CD1c-positive myeloid dendritic cell (primary cell): ENCODE data around the gene TOR4A.
"Not testable (repeated sequence)": the region's sequence is repeated elsewhere in the genome, so short reads cannot be mapped to it uniquely, and the experiment has no call there.

ENCODE experiments used
- DNase-seq: peaks from one replicate; pipeline ENCODE4 v3.0.0-alpha.2; 2016; ENCODE audit errors: extremely low spot score

TOR4A gene

DNA sequence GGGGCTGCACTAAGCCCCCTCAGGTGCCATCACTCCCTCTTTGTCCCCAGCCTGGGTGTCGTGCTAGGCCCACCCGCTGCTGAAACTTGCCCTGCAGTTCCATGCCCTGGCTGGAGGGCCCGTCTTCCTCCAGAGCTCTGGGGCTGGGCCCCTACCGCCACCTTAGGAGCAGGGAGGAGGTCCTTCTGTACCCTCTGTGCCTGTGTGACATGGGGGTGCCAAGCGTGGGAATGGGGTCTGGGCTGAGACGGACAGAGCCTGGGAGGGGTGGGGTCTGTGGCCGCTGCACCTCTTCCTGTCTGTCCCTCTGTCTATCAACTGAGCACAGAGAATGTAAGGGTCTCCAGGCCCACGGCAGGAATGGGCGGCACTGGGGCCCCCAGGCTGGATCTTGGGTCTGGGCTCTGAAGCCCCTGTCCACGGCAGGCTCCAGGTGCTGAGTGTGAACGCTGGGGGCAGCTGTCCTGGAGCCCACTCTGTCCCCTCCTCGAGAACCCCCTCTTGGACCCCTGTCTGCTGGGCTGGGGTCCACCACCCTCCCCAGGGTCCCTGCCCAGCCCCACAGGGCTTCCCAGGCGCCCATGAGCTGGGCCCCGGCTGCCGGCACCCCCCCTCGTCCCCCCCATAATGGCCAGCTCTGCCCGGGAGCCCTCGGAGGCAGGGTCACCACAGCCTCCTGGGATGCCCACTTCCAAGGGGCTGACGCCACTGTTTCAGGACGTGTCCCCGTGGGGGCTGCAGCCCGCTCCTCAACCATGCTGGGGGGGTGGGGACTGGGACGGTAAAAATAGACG is 40.4 kb downstream of the TOR4A start:
- DNase-seq, result no peak

DNA sequence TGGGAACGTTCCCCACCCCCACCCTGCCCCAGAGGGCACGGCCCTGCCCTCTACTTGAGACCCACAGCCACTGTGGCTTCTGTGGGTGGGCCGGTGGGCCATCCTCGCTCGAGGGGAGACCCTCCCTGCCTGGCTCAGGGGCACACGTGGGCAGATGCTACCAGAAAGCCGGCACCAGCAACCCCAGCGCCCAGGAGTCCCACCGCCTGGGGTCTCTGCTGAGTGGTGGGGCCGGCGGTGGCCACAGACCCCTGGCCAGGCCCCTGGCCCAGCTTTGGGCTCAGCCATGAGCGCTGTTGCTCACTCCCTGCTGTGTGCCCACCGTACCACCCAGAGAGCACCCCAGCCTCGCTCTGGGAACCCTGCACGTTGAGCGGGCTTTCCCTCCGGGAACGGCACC is 41.1 kb downstream of the TOR4A start:
- DNase-seq, result no peak

DNA sequence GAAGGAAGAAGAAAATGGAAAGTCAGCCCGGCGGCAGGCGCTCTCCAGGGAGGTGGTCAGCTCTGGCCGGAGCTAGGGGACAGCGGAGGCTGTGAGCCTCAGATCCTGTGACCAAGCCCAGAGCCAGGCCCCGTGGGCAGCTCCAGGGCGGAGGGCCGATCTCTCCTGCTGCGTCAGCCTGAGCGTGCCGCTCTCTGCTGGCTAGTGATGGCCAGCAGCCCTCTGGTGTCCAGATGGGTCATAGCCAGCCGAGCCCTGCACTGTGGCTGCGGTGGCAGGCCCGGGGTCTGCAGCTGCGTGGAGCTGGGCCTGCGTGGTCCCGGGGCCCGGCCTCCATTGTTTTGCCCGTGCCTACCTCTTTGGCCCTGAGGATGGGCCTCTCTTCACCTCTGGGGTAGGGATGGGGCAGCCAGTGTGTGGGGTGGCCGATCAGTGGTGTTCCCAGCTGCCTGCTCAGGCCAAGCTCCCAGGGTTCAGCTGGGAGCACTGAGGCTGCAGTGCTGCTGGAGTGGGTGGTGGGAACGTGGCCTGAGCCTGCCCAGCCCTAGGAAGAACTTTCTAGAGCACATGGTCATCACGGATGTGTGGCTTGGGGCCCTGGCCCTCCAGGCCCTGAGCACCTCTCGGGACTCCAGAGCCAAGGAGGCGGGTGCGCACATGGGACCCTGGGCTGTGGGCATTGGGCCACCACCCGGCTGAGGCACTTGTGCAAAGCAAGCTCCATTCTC is 41.6 kb downstream of the TOR4A start:
- DNase-seq, result no peak

DNA sequence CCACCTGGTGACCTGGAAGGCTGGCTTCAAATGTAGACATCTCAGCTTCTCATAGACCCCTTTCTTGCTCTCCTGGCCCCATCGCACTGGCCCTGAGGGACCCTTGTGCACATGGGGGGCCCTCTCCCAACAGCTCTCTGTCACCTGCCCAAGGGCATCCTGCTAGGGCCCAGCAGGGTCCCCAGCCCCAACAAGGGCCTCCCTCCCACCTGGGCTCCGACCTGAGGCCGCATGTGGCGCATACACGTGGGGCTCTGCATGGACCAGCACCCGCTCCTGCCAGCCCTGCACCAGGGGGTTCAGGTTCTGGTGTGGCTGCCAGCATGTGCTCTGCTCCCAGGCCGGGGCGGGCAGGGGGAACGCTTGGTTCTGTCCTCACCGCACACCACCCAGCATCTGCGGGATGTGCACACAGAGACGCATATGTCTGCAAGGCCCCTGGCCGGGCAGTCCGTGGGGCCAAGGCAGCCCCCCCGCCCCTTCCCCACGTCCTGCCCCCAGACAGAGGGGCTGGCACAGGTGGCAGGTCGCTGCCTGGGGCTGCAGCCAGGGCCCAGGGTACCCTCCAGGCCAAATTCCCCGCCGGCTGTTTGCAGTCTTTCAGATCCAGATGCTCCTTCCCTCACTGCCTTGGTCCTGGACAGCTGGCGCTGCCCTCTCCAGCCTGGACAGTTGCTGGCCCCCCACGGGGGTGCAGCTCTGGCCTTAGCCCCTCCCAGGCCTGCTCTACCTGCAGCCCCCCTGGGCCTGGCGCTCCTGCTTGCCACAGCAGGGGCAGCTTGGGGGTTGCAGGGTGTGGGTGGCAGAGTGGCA is 42.4 kb downstream of the TOR4A start:
- DNase-seq, result no peak

DNA sequence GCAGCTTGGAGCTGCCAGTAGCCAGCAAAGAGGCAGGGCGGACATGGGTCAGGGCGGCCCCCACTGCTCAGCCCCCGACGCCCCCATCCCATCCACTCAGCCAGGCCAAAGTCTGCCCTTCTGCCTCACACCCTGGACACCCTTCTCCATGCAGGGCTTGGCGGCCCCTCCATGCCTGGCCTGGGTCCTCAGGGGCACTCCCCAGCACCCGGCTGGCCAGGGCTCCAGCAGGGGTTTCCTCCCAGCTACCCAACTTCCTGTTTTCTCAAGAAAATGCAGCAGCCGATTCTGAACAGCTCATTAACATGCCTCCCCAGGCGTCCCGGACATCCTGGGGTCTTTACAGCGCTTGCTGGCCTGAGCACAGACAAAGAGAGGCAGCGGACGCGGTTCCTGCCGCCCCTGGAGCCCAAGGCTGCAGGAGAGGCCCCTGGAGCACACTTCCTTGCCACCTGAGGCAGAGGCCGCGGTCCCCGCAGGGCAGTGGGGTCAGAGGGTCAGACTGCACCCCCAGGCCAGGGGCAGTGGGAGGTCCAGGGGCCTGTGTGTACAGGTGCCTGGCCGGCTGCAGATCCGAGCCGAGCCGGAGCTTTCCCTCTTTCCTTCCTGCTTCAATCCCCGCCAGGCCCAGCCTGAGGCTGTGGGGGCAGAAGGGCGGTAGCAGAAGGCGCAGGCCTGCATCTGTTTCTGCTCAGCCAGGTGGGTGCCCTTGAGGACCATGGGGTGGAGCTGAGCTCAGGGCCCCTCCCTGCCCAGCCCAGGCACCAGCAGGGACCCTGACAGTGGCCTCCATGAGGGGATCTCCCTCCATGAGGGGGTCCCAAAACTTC is 43.2 kb downstream of the TOR4A start:
- DNase-seq, result peak; percentile 56

DNA sequence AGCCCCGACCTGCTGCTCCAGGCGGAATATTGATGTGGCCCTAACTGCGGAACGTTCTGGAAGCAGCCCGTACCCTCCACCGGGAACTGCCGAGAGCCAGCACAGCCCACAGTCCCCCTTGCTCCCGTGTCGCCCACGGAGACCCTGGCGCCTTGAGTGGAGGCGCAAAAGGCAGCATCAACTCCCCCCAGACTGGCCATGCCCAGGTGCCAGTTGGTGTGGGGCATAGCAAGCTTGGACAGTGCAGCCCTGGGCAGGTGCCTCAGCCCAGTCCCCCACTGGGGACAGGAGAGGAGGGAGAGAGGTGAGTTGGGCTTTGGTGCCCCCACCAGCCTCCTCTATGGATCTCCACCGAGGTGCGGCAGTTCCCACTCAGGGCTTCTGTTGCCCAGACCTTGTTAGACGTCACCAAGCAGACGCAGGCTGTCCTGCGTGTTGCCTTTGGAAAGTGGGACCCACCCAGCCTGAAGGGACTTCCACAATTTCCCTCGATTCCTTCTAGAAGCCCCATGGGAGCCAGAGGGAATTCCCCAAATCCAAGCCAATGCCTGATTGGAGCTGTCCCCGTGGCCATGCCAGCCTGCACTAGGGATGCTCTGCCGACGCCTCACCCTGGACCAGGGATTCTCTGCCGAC is 44.3 kb downstream of the TOR4A start:
- DNase-seq, result no peak

DNA sequence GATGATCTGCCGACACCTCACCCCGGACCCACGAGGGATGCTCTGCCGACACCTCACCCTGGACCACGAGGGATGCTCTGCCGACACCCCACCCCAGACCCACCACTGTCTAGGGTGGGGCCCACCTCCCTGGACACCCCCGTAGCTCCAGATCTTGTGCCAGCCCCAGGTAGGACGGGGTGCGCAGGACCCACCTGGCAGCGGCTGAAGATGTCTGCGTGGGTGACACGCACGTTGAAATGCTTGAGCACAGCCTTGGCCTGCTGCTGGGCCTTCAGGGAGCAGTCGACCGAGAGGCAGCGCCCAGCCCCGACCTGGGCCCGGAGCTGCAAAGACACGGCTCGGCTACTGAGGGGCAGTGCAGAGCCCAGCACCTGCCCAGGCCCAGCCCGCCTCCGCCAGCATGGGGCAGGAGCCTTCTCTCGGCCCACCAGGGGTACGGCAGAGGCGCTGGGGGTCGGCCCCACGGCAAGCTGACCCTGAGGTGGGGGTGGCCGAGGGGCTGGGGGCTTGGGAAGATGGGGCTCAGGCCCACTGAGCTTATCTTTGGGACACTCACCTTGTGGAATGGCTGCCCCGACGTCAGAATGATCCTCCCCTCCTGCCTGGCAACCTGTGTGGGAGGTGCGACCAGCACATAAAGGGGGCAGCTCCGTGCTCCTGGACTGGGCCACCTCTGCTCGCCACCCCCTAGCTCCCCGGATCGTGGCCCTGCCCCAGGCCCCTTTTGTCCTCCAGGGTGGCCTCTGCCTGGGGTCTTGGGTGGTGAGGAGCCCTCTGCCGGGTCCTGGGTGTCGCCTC is 46.2 kb downstream of the TOR4A start:
- DNase-seq, result no peak

DNA sequence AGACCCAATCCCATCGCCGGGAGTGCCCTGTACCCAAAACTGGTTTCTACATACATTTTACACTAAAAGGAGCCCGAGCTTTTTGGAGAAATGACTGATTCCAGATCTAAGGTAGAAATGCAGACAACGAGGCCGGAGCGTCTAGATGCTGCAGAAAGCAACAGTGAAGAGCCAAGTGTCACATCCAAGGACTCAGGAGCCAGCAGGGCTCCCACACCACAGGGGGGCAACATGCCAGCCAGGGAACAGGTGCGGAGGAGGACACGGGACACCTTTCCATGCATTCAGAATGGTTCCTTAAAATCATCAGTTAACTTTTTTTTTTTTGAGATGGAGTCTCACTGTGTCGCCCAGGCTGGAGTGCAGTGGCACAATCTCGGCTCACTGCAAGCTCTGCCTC is 47.6 kb downstream of the TOR4A start:
- no peak for DNase-seq

DNA sequence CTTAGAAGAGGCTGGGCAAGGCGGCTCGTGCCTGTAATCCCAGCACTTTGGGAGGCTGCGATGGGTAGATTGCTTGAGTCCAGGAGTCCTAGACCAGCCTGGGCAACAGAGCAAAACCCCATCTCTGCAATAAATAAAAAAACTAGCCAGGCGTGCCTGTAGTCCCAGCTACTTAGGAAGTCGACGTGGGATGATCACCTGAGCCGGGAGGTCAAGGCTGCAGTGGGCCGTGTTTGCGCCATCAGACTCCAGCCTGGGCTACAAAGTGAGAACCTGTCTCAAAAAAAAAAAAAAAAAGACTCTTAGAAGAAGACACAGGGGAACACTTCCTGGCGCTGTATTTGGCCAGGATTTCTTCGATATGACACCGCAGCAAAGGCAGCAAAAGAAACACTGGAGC is 48.3 kb downstream of the TOR4A start:
- DNase-seq, result no peak

DNA sequence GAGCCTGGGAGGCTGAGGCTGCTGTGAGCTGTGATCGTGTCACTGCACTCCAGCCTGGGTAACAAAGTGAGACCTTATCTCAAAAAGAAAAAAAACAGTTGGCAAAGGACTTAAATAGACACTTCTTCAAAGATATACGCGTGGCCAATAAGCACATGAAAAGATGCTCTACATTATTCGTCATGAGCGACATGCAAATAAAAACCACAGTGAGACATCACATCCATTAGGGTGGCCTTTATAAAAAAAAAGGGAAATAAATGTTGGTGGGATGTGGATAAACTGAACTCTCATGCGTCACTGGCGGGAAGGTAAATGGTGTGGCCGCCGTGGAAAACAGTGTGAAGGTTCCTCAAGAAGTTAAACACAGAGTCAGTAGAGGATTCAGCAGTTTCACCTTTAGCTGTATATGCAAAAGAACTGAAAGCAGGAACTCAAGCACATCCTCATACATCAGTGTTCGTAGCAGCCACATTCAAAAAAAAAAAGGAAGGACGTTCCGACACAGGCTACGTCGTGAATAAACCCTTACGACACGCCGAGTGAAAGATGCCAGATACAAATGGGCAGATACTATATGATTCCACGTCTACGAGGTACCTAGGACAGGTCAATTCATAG is 49.0 kb downstream of the TOR4A start:
- DNase-seq, result peak; percentile 90

DNA sequence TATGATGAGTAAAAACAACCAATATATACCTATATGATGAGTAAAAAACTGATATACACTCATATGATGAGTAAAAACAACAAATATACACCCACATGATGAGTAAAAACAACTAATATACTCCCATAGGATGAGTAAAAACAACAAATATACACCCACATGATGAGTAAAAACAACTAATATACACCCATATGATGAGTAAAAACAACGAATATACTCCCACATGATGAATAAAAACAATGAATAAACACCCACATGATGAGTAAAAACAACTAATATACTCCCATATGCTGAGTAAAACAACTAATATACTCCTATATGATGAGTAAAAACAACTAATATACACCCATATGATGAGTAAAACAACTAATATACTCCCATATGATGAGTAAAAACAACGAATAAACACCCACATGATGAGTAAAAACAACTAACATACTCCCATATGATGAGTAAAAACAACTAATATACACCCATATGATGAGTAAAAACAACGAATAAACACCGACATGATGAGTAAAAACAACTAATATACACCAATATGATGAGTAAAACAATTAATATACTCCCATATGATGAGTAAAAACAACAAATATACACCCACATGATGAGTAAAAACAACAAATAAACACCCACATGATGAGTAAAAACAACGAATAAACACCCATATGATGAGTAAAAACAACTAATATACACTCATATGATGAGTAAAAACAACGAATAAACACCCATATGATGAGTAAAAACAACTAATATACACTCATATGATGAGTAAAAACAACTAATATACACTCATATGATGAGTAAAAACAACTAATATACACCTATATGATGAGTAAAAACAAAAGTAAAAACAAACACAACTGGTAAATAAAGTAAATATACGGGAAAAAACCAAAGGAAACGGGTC is 50.4 kb downstream of the TOR4A start:
- peak; percentile 78 for DNase-seq

DNA sequence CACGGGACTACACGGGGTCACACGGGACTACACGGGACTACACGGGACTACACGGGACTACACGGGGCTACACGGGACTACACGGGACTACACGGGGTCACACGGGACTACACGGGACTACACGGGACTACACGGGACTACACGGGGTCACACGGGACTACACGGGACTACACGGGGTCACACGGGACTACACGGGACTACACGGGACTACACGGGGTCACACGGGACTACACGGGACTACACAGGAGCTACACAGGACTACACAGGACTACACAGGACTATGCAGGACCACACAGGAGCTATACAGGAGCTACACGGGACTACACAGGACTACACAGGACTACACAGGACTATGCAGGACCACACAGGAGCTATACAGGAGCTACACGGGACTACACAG is 52.1 kb downstream of the TOR4A start:
- not testable (repeated sequence) for DNase-seq

DNA sequence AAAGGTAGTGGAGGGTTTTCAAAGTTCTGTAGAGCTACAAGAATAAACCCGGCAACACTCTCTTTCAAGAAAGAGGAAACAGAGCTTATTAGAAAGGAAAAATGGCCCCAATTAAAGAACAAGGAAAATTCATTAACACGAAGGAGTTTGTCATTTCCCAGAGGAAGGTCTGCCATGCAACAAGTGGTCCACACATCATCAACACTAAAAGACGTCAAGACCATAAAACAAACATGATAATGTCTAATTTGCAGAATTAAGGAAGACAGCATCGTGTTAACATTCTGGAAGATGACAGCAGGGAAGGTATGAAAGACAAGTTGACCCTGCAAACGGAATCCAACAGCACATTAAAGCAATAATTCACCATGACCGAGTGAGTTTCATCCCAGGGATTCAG is 53.2 kb downstream of the TOR4A start:
- DNase-seq, result no peak

DNA sequence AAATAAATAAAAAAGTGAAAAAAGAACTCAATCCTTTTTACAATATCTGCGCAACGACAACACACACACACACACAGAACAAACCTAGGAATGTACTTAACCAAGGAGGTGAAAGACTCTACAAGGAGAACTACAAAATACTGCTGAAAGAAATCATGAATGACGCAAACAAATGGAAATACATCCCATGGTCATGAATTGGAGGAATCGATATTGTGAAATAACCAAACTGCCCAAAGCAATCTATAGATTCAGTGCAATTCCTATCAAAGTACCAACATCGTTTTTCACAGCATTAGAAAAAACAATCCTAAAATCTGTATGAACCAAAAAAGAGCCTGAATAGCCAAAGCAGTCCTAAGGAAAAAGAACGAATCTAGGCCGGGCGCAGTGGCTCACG is 54.4 kb downstream of the TOR4A start:
- DNase-seq, result no peak
